GM12875 (cell line): ENCODE results near the gene MAP2K3.
"Not testable (repeated sequence)": the region's sequence is repeated elsewhere in the genome, so short reads cannot be mapped to it uniquely, and the experiment has no call there.

Source experiments
- H3K4me3 ChIP-seq: one replicate; pipeline ENCODE4 v1.5.1; 2011; ENCODE audit warnings: low read depth, low read length, control low read depth
- CTCF ChIP-seq: IDR thresholded peaks from 2 replicates; pipeline ENCODE4 v1.5.1; 2011; ENCODE audit warnings: low read depth, mild to moderate bottlenecking, control low read depth, inconsistent platforms, low read length, moderate library complexity, borderline replicate concordance; ENCODE audit not compliant: insufficient read depth

Gene MAP2K3

GRCh38 chr17:21303441-21304065 lies 19.0 kb downstream of the MAP2K3 start:
- no peak for TF ChIP-seq CTCF
- H3K4me3 ChIP-seq, result no peak overlapping the region

- no peak for TF ChIP-seq CTCF
- no peak overlapping the region for H3K4me3 ChIP-seq
Measured at GRCh38 chr17:21304091-21304490, 19.6 kb downstream of the MAP2K3 start.

GRCh38 chr17:21304551-21305151 lies 20.1 kb downstream of the MAP2K3 start:
- H3K4me3 ChIP-seq, result not testable (repeated sequence)

GRCh38 chr17:21305431-21306180 lies 21.1 kb downstream of the MAP2K3 start:
- H3K4me3 ChIP-seq, result not testable (repeated sequence)

- not testable (repeated sequence) for H3K4me3 ChIP-seq
Measured at GRCh38 chr17:21306611-21307272, 22.2 kb downstream of the MAP2K3 start.

GRCh38 chr17:21307273-21307625 lies 22.7 kb downstream of the MAP2K3 start:
- H3K4me3 ChIP-seq, result not testable (repeated sequence)

GRCh38 chr17:21308931-21309381 lies 24.4 kb downstream of the MAP2K3 start:
- H3K4me3 ChIP-seq, result not testable (repeated sequence)

- not testable (repeated sequence) for H3K4me3 ChIP-seq
Measured at GRCh38 chr17:21310061-21310765, 25.7 kb downstream of the MAP2K3 start.

- not testable (repeated sequence) for H3K4me3 ChIP-seq
Measured at GRCh38 chr17:21310766-21311602, 26.5 kb downstream of the MAP2K3 start.

- no peak for TF ChIP-seq CTCF
- no peak overlapping the region for H3K4me3 ChIP-seq
Measured at GRCh38 chr17:21313320-21313719, 28.8 kb downstream of the MAP2K3 start.

GRCh38 chr17:21313761-21314160 lies 29.2 kb downstream of the MAP2K3 start:
- H3K4me3 ChIP-seq, result not testable (repeated sequence)

GRCh38 chr17:21314261-21314664 lies 29.8 kb downstream of the MAP2K3 start:
- H3K4me3 ChIP-seq, result not testable (repeated sequence)

GRCh38 chr17:21314701-21315111 lies 30.2 kb downstream of the MAP2K3 start:
- not testable (repeated sequence) for H3K4me3 ChIP-seq

- not testable (repeated sequence) for H3K4me3 ChIP-seq
Measured at GRCh38 chr17:21315246-21316000, 30.9 kb downstream of the MAP2K3 start.
